Smooth muscle cell of the brain vasculature (primary cell): ENCODE data around the gene TBRG1.

ENCODE experiments used
- DNase-seq: peaks from one replicate; pipeline ENCODE4 v3.0.0-alpha.2; 2012; ENCODE audit warnings: low read depth, low spot score

TBRG1 gene

GRCh38 chr11:124612567-124613246 lies 10.0 kb upstream of the TBRG1 start:
- no peak for DNase-seq

GRCh38 chr11:124618863-124619262 lies 3.8 kb upstream of the TBRG1 start:
- DNase-seq = no peak

GRCh38 chr11:124623861-124624525 lies 1.3 kb downstream of the TBRG1 start:
- no peak for DNase-seq

GRCh38 chr11:124625504-124626168 lies 3.0 kb downstream of the TBRG1 start:
- DNase-seq = no peak

GRCh38 chr11:124627546-124627945 lies 4.9 kb downstream of the TBRG1 start:
- no peak for DNase-seq

GRCh38 chr11:124629961-124630360 lies 7.3 kb downstream of the TBRG1 start:
- DNase-seq = no peak

GRCh38 chr11:124633355-124633754 lies 10.7 kb downstream of the TBRG1 start:
- no peak for DNase-seq

- no peak for DNase-seq
These were observed 13.3 kb downstream of the TBRG1 start for GRCh38 chr11:124635932-124636331.

GRCh38 chr11:124638500-124638899 lies 15.8 kb downstream of the TBRG1 start:
- DNase-seq = no peak

GRCh38 chr11:124639186-124639585 lies 16.5 kb downstream of the TBRG1 start:
- DNase-seq = no peak

GRCh38 chr11:124640666-124641065 lies 18.0 kb downstream of the TBRG1 start:
- no peak for DNase-seq

- DNase-seq = no peak
These were observed 20.0 kb downstream of the TBRG1 start for GRCh38 chr11:124642628-124643027.

GRCh38 chr11:124643042-124643604 lies 20.5 kb downstream of the TBRG1 start:
- DNase-seq = no peak

GRCh38 chr11:124643605-124644425 lies 21.2 kb downstream of the TBRG1 start:
- DNase-seq = no peak

GRCh38 chr11:124644426-124645280 lies 22.0 kb downstream of the TBRG1 start:
- peak; percentile 35 for DNase-seq

GRCh38 chr11:124646148-124646547 lies 23.5 kb downstream of the TBRG1 start:
- no peak for DNase-seq

- no peak for DNase-seq
These were observed 25.9 kb downstream of the TBRG1 start for GRCh38 chr11:124648610-124649009.

GRCh38 chr11:124656774-124657630 lies 34.3 kb downstream of the TBRG1 start:
- DNase-seq = no peak

GRCh38 chr11:124657904-124658303 lies 35.2 kb downstream of the TBRG1 start:
- no peak for DNase-seq

GRCh38 chr11:124658501-124658900 lies 35.8 kb downstream of the TBRG1 start:
- DNase-seq = no peak
